ENCODE results near the gene PPCDC. TPM values are rescaled to one million over a fixed set of nuclear protein-coding genes. Genes with fewer than 3 reads are reported as not detected.

Gene PPCDC
- total RNA-seq, 3 donors from 2014 or later (not counting 1 experiment from before 2014, with no cell fraction given), result 21.3 to 32.3 (median 27.0) TPM

DNA sequence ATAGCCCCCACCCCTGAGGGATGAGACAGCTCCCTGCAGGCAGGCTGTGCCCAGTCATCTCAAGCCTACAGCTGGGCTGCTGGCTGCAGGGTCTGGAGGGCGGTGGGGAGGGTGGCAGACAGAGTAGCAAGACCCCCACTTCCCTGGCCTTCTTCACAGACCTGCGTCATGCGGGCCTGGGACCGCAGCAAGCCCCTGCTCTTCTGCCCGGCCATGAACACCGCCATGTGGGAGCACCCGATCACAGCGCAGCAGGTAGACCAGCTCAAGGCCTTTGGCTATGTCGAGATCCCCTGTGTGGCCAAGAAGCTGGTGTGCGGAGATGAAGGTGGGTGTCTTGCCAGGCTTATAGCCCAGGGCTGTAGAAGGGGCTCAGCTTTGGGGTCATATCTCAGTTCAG is 25.0 kb downstream of the PPCDC start:
- no peak overlapping the region for H3K4me3 Mint-ChIP-seq
- H3K27ac ChIP-seq (ENCODE audit: low read length), result no peak overlapping the region
- 98% methylated on average over 10 of the region's 10 CpGs for WGBS (ENCODE audit: insufficient coverage)
- H3K4me1 Mint-ChIP-seq, result peaks cover 36 to 39% of the 10 kb centered on the region in 2 donors
- H3K27me3 ChIP-seq (ENCODE audit: control insufficient read depth, insufficient read depth, low read length), result no peaks in the 10 kb centered on the region
- H3K27me3 Mint-ChIP-seq (ENCODE audit: low read depth in 2 of 2), result no peaks in the 10 kb centered on the region
- intact Hi-C loops (cut with micrococcal nuclease), result no loop called here
- H3K36me3 ChIP-seq (ENCODE audit: control insufficient read depth, insufficient read depth, low read length), result peaks cover 5% of the 10 kb centered on the region
- ATAC-seq, result no peak
- no peaks in the 10 kb centered on the region for H3K9me3 ChIP-seq (ENCODE audit: control insufficient read depth, insufficient read depth, low read length)
- peaks cover 49% of the 10 kb centered on the region for H3K4me1 ChIP-seq (ENCODE audit: control insufficient read depth, insufficient read depth, low read length)
- DNase-seq, result no peak
- no peak overlapping the region for H3K27ac Mint-ChIP-seq
- no peak overlapping the region for H3K4me3 ChIP-seq (ENCODE audit: low read length)
- no peaks in the 10 kb centered on the region for H3K9me3 Mint-ChIP-seq
- no peaks in the 10 kb centered on the region for H3K36me3 Mint-ChIP-seq
- TF ChIP-seq CTCF (IDR thresholded peaks at IDR 0.05), result no peak

DNA sequence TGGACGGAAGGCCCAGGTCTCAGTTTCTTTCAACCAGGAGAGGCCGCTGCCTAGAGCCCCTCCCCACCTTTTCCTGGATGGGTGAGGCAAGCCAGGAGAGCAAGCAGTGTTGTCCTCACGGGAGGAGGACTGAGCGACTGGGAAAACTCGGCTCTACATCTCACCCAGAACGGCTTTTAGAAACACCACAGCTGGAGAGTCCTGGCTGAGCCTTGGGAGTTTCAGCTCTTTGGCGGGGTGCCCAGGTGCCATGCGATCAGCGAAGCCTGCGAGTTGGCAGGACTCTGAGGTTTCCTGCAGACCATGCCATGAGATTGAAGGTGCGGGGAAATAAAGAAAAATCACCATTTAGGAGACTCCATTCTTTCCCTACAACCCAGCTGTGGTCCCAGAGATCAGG is 26.0 kb downstream of the PPCDC start:
- Histone ChIP-seq H3K27ac (ENCODE audit: low read length) (no peak overlapping the region), H3K9me3 (ENCODE audit: control insufficient read depth, insufficient read depth, low read length) (no peaks in the 10 kb centered on the region), H3K4me3 (ENCODE audit: low read length) (no peak overlapping the region), H3K27me3 (ENCODE audit: control insufficient read depth, insufficient read depth, low read length) (no peaks in the 10 kb centered on the region), H3K36me3 (ENCODE audit: control insufficient read depth, insufficient read depth, low read length) (peaks cover 5% of the 10 kb centered on the region), H3K4me1 (ENCODE audit: control insufficient read depth, insufficient read depth, low read length) (peaks cover 39% of the 10 kb centered on the region)
- H3K4me1 Mint-ChIP-seq, result peaks cover 26 to 29% of the 10 kb centered on the region in 2 donors
- H3K27ac Mint-ChIP-seq, result no peak overlapping the region
- WGBS (ENCODE audit: insufficient coverage), result 83% methylated on average over 11 of the region's 11 CpGs
- intact Hi-C loops (cut with micrococcal nuclease), result no loop called here
- no peaks in the 10 kb centered on the region for H3K9me3 Mint-ChIP-seq
- no peak overlapping the region for H3K4me3 Mint-ChIP-seq
- no peak for DNase-seq
- no peaks in the 10 kb centered on the region for H3K36me3 Mint-ChIP-seq
- no peaks in the 10 kb centered on the region for H3K27me3 Mint-ChIP-seq (ENCODE audit: low read depth in 2 of 2)
- no peak for TF ChIP-seq CTCF (IDR thresholded peaks at IDR 0.05)
- no peak for ATAC-seq

- peaks cover 17 to 20% of the 10 kb centered on the region in 2 donors for H3K4me1 Mint-ChIP-seq
- H3K4me3 ChIP-seq (ENCODE audit: low read length), result no peak overlapping the region
- no peaks in the 10 kb centered on the region for H3K9me3 ChIP-seq (ENCODE audit: control insufficient read depth, insufficient read depth, low read length)
- ATAC-seq (no peak), DNase-seq (no peak)
- 100% methylated on average over 2 of the region's 2 CpGs for WGBS (ENCODE audit: insufficient coverage)
- H3K36me3 ChIP-seq (ENCODE audit: control insufficient read depth, insufficient read depth, low read length), result peaks cover 5% of the 10 kb centered on the region
- H3K27ac ChIP-seq (ENCODE audit: low read length), result no peak overlapping the region
- H3K4me1 ChIP-seq (ENCODE audit: control insufficient read depth, insufficient read depth, low read length), result peaks cover 30% of the 10 kb centered on the region
- no peaks in the 10 kb centered on the region for H3K27me3 ChIP-seq (ENCODE audit: control insufficient read depth, insufficient read depth, low read length)
- no peaks in the 10 kb centered on the region for H3K9me3 Mint-ChIP-seq
- H3K36me3 Mint-ChIP-seq, result no peaks in the 10 kb centered on the region
- H3K4me3 Mint-ChIP-seq, result no peak overlapping the region
- TF ChIP-seq CTCF (IDR thresholded peaks at IDR 0.05), result no peak
- no peaks in the 10 kb centered on the region for H3K27me3 Mint-ChIP-seq (ENCODE audit: low read depth in 2 of 2)
- intact Hi-C loops (cut with micrococcal nuclease), result no loop called here
- no peak overlapping the region for H3K27ac Mint-ChIP-seq
Measured at GRCh38 chr15:75050283-75050682, 26.9 kb downstream of the PPCDC start.

- Histone ChIP-seq H3K9me3 (ENCODE audit: control insufficient read depth, insufficient read depth, low read length) (no peaks in the 10 kb centered on the region), H3K36me3 (ENCODE audit: control insufficient read depth, insufficient read depth, low read length) (peaks cover 5% of the 10 kb centered on the region), H3K27me3 (ENCODE audit: control insufficient read depth, insufficient read depth, low read length) (no peaks in the 10 kb centered on the region), H3K27ac (ENCODE audit: low read length) (no peak overlapping the region), H3K4me3 (ENCODE audit: low read length) (no peak overlapping the region), H3K4me1 (ENCODE audit: control insufficient read depth, insufficient read depth, low read length) (peaks cover 21% of the 10 kb centered on the region)
- no peak for DNase-seq
- H3K9me3 Mint-ChIP-seq, result no peaks in the 10 kb centered on the region
- H3K36me3 Mint-ChIP-seq, result no peaks in the 10 kb centered on the region
- no peak for ATAC-seq
- H3K27me3 Mint-ChIP-seq (ENCODE audit: low read depth in 2 of 2), result no peaks in the 10 kb centered on the region
- TF ChIP-seq CTCF (IDR thresholded peaks at IDR 0.05), result no peak
- intact Hi-C loops (cut with micrococcal nuclease), result no loop called here
- no peak overlapping the region for H3K27ac Mint-ChIP-seq
- WGBS (ENCODE audit: insufficient coverage), result 93% methylated on average over 6 of the region's 6 CpGs
- H3K4me1 Mint-ChIP-seq, result peaks cover 18% of the 10 kb centered on the region in 2 donors
- H3K4me3 Mint-ChIP-seq, result no peak overlapping the region
Measured at GRCh38 chr15:75051191-75051608, 27.8 kb downstream of the PPCDC start.

All from natural killer cell (primary cell).